GM12801 (cell line): ENCODE data around the gene PEX11A.

Source experiments
- CTCF ChIP-seq: IDR thresholded peaks from one replicate; pipeline ENCODE4 v1.5.1; 2011; ENCODE audit warnings: control low read depth; ENCODE audit not compliant: insufficient read length; ENCODE audit errors: extremely low read depth

PEX11A gene

GRCh38 chr15:89686522-89686921 is 4.0 kb downstream of the PEX11A start:
- no peak for TF ChIP-seq CTCF

- TF ChIP-seq CTCF: no peak
Measured at GRCh38 chr15:89685995-89686394, 4.6 kb downstream of the PEX11A start.

GRCh38 chr15:89681146-89681545 is 9.4 kb downstream of the PEX11A start:
- TF ChIP-seq CTCF: no peak

- no peak for TF ChIP-seq CTCF
Measured at GRCh38 chr15:89680282-89680873, 10.2 kb downstream of the PEX11A start.

GRCh38 chr15:89679212-89679611 is 11.3 kb downstream of the PEX11A start, which contains the start of gene PLIN1:
Gene PLIN1 (minus strand): TSS chr15:89679367. CDS start chr15:89677489, 1,878 bp downstream.
- no peak for TF ChIP-seq CTCF

GRCh38 chr15:89677381-89677780 is 13.2 kb downstream of the PEX11A start:
- TF ChIP-seq CTCF: no peak

GRCh38 chr15:89675606-89676005 is 14.9 kb downstream of the PEX11A start:
- TF ChIP-seq CTCF: no peak
